Activated naive CD4-positive, alpha-beta T cell treated with anti-CD3 and anti-CD28 coated beads, Interleukin-2, amount 50 U/mL, for 16 hours (primary cell): Measurements from ENCODE around the gene RPL18A.

Experiments used
- DNase-seq: peaks from one replicate; pipeline ENCODE4 v3.0.0-alpha.2; 2020

Gene RPL18A

DNA sequence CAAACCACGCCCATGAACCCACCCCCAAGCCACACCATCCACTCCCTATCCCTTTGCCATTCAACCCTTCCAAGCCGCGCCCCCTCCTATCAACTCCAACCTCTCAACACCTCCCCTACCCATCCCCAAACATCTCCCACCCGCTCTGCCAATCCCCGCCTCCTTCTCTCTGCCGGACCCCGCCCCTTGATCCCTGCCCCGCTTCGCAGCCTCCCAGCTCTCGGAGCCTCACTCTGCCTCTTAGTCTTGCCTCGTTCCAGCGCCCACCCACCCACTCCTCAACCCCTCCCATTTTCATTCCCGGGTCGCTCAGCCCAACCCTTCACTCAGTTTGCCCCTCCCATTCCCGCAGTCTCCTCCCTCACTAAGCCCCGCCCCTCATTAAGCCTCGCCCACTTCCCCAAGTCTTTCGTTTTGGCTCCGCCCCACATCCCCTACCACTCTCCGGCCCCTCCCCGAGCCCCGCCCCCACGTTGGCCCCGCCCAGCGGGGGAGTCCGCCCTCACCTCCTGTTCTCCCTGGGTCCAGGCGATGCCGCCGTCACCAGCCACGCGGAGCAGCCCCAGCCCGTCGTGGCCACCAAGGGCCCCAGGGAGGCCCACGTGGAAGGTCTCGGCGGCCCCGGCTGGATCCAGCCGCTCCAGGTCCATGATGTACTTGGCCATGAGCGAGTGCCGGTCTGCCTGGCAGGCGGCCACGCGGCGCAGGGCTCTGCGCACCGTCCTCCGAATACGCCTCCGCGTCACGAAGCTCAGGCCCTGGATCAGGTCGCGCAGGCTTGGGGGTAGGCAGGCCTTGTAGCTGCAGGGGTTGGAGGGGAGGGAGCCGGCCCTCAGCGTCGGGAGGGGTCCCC lies 17.7 kb upstream of the RPL18A start:
- DNase-seq, result peak; percentile 66

DNA sequence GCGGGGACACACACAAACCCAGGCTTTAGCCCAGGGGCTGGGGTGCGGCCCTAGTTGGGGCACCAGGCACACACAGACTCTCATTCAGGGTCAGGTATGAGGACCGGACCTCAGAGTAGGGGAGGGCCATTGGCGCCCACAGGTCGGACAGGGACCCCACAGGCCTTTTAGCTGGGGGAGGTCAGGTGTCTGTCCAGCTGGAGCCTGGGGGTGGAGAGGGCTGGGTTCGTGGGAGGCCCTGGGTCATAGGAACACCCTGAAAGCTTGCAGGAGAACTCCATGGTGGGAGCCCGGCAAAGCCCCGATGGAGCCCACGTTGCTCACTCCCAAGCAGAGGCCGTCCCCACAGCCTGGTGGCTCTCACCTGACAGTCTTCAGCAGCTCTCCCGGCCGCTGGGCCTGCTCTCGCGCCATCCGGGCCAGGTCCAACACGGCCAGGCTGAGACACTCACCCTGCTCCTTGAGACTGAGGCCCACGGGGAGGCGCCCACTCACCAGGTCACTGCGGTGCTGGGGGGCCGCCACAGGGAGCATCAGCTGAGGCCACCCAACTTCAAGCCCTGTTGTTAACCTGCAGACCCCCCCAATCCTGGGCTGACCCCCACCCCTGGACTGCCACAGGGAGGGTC lies 16.9 kb upstream of the RPL18A start:
- DNase-seq, result no peak

DNA sequence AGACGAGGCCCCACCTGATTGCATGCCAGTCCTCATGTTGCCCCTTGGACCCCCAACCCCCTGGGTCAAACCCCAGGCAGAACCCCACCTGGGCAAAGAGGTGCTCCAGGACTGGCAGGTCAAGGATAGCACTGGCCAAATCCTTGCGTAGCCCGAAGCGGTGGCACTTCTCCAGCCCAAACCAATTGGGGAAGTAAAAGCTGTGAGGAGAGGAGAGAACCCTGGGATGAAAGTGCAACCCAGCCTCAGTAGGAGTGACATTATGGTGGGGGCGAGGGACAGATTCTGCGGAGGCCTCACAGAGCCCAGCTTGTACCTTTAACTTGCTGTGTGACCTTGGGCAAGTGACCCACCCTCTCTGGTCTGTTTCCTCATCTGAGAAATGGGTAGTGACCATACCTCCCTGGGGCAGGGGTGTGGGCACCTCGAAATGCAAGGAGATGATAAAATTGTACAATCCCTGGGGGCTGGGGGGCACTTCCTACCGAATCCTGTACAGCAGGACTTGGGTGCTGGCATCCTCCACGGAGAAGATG lies 16.4 kb upstream of the RPL18A start:
- DNase-seq, result no peak

DNA sequence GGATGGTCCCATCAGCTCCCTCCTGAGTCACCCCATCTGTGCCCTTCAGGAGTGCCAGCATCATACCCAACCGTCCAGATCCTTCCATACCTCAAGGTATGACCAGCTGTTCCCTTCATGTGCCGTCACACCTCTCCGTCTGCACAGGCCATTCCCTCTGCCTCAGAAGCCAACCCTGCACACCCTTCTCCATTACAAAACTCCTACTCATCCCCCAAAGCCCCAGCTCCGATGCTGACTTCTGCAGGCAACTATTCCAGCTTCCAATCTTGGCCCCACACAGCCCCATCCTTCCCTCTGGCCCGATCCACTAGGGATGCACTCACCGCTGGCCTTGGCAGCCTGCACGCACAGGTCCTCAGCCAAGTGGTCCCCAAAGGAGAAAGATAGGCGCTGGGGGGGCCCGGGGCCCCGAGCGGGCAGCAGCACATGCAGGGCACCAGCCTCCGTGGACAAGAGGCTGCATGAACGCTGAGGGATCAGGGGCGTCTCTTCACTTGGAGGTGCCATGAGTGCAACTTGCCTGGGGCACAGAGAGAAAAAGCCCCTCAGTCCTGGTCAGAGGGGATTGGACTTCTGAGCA lies 15.7 kb upstream of the RPL18A start:
- no peak for DNase-seq

DNA sequence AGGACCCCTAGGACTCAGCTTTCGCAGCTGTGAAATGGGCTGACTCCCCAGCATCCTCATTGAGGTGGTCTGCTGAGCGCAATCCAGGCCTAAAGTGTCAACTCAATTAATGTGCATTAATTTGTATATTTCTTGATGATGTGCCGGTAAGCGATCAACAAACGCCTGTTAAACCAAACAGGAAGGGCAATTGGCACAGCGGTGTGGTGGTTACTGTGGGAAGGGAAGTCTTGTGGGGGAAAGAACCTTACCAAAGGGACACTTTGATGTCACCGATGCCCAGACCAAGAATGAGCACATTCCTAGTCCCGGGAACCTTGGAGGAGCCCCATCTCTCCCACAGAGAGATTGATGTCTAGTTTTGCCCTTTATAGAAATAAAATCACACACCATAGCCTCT lies 13.6 kb upstream of the RPL18A start:
- DNase-seq, result no peak

DNA sequence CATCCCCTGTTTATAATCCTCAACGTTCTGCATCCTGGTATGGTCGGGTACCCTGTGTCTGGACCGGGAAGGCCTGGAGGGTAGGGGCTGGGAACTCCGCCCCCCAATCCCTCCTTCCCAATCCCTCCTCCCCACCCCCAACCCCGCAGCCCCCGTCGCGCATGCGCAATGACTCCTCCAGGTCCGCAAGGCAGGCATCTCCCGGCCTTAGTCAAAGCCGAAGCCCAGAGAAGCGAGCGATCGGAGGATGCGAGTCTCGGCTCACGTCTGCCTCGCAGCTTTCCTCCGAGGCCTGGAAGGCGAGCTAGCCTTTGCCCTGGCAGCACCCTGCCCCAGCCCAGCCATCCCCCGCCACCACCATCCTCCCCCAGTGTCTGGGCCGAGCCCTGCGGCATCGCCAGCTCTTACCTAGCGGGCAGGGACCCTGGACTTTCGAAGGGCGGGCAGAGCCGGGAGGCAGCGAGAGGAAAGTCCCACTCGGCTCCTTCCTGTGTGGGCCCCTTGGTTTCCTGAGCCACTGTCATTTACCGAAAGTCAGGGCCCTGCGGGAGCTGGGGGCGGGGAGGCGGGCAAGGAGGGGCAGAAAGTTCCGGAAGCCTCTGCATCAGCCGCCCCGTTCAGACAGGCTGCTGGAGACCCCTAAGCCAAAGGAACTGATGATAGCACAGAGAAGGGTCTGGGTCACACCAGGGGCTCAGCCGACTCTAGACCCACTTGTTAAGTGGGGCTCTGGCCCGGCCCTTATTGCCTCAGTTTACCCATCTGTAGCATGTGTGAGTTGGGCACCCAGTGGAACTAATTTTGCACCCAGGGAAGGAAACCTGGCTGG lies 12.0 kb upstream of the RPL18A start, which contains the start of gene JAK3:
Gene JAK3, minus strand, starts transcription at position 445 of the 829 bp plus-strand sequence. CDS start 3,565 bp downstream, outside the sequence.
- DNase-seq, result peak; percentile 89

DNA sequence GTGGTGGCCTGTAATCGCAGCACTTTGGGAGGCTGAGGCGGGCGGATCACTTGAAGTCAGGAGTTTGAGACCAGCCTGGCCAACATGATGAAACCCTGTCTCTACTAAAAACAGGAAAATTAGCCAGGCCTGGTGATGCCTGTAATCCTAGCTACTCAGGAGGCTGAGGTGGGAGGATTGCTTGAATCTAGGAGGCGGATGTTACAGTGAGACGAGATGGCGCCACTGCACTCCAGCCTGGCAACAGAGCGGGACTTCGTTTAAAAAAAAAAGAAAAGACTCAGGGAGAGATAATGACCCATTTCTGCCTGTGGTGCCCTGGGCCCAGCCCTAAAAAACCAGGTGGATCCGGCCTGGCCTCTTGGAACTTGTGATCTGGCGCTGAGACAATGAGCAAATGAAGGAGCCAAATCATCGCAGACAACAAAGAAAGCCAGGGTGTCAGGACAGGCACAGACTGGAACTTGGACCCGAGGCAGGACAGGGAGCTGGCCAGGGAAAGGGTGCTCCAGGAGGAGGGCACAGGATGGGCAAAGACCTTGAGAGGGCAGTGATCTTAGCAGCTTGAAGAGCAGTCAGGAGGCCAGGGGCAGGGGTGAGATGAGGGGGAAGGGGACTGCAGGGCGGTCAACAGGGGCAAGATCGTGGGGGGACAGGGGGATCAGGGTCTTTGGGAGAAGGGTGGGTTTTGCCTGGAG lies 11.0 kb upstream of the RPL18A start:
- DNase-seq, result no peak

DNA sequence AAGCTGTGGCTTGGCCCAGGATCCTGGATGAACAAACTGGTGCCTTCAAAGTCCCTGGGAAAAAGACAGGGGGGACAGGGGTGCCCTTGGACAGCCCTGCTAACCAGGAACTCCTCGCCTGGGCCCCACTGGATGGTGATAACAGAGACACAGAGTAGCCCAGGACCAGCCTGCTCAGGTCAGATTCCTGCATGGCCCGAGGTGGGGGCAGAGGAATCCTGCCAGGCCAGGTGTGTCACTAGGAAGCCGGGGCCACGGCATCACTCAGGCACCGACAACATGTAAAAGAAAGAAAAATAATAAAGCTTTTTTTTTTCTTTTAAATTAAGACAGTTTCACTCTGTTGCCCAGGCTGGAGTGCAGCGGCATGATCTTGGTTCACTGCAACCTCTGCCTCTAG lies 5.6 kb upstream of the RPL18A start:
- no peak for DNase-seq

DNA sequence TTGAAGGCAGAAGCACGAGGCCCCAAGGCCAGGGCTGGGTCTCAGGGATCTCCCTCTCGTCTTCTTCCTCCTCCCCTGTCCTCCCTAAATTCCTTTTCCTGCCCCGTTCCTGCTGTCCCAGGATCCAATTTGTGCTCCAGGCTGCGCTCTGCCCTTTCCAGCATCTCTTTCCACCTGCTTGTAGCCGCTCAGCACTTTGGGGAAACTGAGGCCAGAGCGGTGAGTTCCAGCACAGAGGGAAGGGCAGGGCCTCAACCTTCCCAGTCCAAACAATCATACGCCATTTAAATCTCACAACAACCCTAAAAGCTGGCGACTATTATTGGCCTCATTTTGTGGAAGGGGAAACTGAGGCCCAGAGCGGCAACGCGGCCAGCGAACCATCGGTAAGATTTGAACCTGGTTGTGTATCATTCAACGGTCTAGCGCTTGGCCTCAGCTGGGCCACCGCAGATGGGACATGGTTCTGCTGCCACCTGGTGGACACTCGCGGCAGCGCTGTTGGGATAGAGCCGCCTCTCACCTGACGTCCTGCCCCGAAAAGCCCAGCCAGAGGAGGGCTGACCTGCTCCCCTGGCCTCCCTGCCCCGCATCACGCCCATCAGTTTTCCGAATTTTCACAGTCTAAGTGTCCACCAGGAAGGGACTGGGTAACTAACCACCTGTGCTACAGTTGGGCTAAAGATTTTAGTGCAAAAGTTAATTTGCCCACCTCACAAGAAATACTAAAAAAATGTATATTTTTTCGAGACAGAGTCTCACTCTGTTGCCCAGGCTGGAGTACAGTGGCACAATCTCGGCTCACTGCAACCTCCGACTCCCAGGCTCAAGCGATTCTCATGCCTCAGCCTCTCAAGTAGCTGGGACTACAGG lies 4.2 kb upstream of the RPL18A start:
- peak; percentile 89 for DNase-seq

DNA sequence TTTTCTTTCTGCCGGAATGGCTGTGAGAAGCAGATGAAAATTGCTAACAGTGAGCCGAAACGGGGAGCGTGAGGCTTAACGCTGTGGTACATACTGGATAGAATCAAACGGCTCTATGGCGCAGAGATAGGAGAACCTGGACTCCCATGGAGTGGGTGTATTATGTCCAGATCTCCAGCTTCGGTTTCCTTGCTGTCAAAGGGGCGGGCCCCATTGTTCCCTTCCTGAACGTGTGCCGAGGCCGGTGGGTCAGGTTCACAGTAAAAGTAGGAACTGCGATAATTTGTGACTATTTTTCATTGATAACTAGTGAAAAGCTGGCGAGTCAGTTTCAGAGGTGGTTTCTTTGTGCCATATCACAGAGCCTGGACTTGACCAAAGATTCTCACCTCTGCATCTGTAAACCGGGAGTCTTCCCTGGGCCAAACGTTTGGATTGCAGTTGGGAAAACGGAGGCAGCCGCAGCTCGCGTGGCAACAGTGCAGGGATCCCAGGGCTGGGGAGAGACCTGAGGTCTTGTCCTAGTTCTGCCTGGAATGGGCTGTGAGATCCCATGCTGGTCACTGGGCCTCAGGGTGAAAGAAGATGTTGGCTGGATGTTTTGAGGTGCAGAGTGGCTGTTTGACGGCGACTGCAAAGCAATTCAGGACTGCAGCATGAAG lies 752 bp downstream of the RPL18A start:
- DNase-seq, result no peak

DNA sequence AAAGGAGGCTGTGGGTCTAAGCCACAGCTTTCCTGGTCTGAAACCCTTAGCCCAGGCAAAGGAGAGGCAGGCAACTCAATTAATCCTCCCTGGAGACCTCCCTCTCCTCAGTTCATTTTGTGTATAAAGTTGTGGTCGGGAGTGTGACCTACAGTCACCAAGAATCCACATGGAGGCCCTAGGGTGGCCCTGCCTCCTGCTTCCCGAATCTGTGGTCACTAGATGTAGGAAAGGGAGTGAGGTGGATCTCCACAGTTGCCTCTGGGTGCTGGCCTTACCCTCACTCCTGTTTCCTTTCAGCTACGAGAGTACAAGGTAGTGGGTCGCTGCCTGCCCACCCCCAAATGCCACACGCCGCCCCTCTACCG lies 1.3 kb downstream of the RPL18A start:
- DNase-seq, result no peak

DNA sequence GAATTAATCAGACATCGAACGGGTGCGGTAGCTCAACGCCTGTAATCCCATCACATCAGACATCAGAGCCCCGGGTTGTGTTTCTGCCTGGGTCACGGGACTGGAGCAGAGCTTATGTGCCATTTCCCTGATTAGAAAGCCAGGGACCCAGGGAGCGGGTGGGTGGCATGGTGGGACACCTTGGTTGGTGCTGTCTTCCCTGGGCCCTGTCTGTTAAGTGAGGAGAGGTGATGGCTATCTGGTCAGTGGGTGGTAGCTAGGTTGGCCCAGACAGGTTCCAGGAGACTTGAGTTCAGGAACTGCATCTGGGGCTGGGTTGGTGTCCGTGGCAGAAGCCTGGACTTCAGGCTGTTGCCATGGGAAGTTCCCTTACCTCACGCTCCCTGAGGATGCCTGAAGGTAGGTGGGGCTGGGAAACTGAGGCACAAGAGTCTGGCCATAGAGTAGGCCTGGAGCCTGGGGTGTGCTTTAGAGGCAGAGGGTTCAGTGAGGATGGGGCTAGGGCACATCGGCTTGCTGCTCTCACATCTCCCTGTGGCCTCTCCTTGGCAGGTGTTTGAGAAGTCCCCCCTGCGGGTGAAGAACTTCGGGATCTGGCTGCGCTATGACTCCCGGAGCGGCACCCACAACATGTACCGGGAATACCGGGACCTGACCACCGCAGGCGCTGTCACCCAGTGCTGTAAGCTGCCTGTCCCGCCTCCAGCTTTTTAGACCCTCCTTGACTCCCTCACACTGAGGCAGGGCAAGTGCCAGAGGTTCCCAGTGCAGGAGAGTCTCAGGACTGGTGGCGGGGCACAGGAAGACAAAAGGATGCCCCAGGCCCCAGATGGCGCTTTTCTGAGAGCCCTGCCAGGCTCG lies 2.1 kb downstream of the RPL18A start:
- DNase-seq, result no peak

DNA sequence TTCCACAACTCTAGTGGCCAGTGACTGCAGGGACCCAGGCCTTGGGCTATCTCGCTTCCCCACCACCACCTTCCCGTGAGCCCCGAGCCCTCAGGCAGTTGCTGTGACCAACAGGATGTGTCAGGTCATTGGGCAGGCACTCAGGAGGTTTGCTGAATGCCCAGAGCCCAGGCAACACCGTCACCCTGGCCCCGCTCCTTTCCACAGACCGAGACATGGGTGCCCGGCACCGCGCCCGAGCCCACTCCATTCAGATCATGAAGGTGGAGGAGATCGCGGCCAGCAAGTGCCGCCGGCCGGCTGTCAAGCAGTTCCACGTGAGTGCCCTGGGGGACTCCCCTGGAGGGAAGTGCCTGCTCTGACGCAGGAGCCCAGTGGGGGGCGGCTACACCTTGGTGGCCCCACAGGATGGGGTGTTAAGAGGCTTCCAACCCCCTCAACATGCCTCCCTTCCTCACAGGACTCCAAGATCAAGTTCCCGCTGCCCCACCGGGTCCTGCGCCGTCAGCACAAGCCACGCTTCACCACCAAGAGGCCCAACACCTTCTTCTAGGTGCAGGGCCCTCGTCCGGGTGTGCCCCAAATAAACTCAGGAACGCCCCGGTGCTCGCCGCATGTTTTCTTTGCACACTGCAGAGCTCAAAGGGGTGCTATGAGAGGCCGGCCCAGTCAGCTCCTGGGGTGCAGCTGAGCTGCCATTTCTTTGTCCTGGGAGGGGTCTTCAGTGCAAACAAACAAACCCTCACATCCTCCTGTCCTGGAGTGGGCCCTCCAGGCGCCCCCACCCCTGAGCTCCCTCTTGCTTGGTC lies 3.2 kb downstream of the RPL18A start:
- DNase-seq, result no peak

DNA sequence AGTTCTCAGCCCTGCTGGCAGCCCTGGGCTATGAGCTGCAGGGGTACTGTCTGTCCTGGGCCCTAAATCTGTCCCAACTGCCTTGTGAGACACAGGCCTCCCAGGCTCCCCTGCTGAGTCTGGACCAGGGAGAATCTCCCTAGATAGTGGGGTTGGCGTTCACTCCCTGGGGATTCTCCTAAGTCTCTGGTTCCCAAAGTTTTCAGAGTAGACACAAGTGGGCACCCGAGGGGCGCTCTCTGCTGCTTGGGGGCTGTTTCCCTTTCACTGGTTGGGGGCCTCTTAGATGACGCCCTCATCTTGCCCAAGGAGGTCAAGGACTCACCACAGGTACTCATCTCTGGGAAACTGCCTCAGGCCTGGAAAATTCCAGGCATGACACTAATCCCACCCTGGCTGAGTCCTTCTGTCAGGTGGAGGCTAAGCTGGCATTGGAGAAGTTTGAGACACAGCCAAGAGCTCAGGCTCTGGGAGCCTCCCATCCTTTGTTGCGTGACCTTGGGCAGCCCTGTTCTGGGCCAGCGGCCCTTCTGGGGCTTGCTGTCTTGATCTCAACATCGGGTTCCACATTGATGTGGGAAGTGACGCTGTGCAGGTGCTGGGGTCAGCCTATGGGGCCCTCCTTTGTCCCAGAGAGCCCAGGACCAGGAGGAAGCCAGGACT lies 3.9 kb downstream of the RPL18A start:
- no peak for DNase-seq

DNA sequence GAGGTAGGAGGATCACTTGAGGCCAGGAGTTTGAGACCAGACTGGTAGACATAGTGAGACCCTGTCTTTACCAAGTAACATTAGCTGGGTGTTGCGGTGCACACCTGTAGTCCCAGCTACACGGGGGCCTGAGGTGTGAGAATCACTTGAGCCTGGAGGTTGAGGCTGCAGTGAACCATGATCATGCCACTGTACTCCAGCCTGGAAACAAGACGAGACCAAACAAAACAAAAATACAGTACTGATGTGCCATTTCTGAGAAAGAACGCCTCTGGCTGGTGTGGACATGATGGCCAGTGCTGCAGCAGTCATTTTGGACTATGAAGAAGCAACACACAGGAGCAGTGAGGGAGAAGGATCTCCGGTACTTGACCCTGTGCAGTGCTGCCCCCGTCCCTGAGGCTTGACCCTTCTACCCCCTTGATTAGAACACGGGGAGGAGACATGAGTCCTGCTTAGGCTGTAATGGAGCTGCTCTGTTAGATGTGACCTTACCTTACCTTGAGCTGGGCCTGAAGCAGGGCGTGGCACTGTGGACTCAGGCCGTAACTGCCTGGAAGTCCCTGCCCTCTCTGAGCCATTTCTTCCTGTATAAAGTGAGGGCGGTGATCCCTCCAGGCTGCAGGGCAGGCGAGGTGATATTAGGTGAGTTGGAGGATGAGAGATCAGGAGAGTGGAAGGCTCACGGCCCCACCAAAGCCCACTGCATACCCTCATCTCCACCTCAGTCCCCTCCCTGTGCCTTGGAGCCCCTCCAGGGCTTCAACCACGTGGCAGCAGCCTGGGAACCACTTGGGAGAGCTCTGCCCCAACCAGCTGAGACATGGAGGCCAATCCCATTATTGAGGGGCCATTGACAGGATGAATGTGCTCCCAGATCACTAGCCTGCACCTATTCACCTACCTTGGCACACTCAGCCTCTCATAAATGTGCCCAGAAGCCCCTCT lies 5.9 kb downstream of the RPL18A start:
- DNase-seq, result no peak

DNA sequence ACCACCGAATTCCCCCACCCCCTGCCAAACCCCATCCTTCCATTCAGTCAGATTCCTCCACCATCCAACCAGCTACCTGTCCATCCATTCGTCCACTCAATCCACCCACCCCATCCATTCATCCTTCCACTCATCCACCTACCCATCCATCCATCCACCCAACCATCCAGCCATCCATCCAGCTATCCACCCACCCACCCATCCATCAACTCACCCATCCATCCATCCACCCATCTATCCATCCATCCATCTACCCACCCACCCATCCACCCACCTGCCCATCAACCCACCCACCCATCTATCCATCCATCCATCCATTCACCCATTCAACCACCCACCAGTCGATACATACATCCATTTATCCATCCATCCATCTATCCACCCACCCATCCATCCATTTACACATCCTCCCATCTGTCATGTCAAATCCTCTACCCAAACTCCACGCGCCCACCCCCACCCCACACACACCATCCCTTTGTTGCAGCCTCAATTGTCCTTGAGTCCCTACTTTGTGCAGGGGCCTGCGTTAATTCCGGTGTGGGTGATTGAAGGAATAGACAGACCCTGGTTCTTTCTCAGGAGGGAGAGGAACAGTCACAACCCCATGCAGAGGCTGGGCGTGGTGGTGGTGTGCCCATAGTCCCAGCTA lies 6.7 kb downstream of the RPL18A start:
- DNase-seq, result no peak
